Measurements from ENCODE around the gene CADM4.
A peak's percentile ranks its signal among the peaks of the same experiment; 100 is the strongest.

DNA sequence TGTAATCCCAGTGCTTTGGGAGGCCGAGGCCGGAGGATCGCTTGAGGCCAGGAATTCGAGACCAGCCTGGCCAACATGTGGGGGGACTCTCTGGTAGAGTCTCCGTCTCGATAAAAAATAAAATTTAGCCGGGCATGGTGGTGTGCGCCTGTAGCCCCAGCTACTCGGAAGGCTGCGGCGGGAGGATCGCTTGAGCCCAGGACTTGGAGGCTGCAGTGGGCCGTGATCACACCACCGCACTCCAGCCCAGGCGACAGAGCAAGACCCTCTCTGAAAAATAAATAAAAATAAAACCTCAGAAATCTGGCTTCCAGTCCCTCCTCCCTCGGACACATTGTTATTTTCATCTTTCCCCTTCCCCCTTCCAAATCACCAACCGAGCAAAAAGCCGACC lies 44.0 kb downstream of the CADM4 start:
- TF ChIP-seq, protein P1, sequence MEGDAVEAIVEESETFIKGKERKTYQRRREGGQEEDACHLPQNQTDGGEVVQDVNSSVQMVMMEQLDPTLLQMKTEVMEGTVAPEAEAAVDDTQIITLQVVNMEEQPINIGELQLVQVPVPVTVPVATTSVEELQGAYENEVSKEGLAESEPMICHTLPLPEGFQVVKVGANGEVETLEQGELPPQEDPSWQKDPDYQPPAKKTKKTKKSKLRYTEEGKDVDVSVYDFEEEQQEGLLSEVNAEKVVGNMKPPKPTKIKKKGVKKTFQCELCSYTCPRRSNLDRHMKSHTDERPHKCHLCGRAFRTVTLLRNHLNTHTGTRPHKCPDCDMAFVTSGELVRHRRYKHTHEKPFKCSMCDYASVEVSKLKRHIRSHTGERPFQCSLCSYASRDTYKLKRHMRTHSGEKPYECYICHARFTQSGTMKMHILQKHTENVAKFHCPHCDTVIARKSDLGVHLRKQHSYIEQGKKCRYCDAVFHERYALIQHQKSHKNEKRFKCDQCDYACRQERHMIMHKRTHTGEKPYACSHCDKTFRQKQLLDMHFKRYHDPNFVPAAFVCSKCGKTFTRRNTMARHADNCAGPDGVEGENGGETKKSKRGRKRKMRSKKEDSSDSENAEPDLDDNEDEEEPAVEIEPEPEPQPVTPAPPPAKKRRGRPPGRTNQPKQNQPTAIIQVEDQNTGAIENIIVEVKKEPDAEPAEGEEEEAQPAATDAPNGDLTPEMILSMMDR (IDR thresholded peaks at IDR 0.05), result peak in 1 of 3 donors; percentile 9
- TF ChIP-seq POLR2AphosphoS5 (IDR thresholded peaks at IDR 0.05), result peak in 1 of 3 donors; percentile 17

Data from breast epithelium (tissue), 3 donors.